HepG2 (cell line): Measurements from ENCODE around the gene NOXA1. TPM values are rescaled to one million over a fixed set of nuclear protein-coding genes. Genes with fewer than 3 reads are reported as not detected.
A peak's percentile ranks its signal among the peaks of the same experiment; 100 is the strongest.

ENCODE experiments used
- ATAC-seq: fragments of 200-7000 bp; cut with Tn5 transposase; 3 replicates; pipeline ENCODE4 v1.9.1; 2020; ENCODE audit warnings: mild to moderate bottlenecking, moderate library complexity
- BruUV-seq: library from RNA; stranded (reverse); fragments of 400-500 nt; replicated peaks from 2 replicates; lab custom pipeline; 2021; lab: Mats Ljungman, UMichigan
- CTCF ChIA-PET: fragments of 300-600 bp; formaldehyde crosslinking; extraction: SDS; loops from one replicate; lab custom pipeline; 2021; ENCODE audit warnings: low total read pairs, inconsistent platforms, low intra/inter-chr PET ratio; lab: Yijun Ruan, JAX
- POLR2A ChIA-PET: fragments of 350-600 bp; sonication (Branson Sonifier 250); formaldehyde crosslinking; loops from one replicate; lab custom pipeline; 2020; ENCODE audit warnings: antibody characterized with exemption, inconsistent platforms; lab: Yijun Ruan, JAX
- DNase-seq: peaks from one replicate; pipeline ENCODE4 v3.0.0-alpha.2; 2015; ENCODE audit warnings: low spot score
- FAIRE-seq: peaks from 3 replicates; lab custom pipeline; 2011; peaks lifted over from hg19 to GRCh38; lab: Jason Lieb, UNC
- H2AFZ ChIP-seq: one replicate; pipeline ENCODE4 v1.6.1; 2011; ENCODE audit warnings: low read length, inconsistent platforms
- H3K27ac ChIP-seq: fragments of 300-600 bp; 3 replicates; pipeline ENCODE4 v1.8.0; 2011; ENCODE audit warnings: mixed run types, mild to moderate bottlenecking, mixed read lengths, low read length, inconsistent platforms; ENCODE audit not compliant: insufficient read depth; ENCODE audit errors: extremely low read length
- H3K27me3 ChIP-seq, 2 experiments: fragments of 200-600 bp in 1 of 2; 2 replicates in 1 of 2; 3 replicates in 1 of 2; pipeline versions ENCODE4 v1.6.0 to v1.8.0; 2011; ENCODE audit warnings: low read length in 2 of 2, mild to moderate bottlenecking in 2 of 2, moderate library complexity in 2 of 2, inconsistent platforms in 1 of 2; ENCODE audit not compliant: insufficient read depth in 2 of 2, control insufficient read depth in 1 of 2
- H3K36me3 ChIP-seq, 2 experiments: fragments of 200-600 bp in 1 of 2; replicated peaks in 1 of 2; 2 replicates in 1 of 2; 3 replicates in 1 of 2; pipeline versions ENCODE4 v1.5.1 to v1.8.0; 2011; ENCODE audit warnings: low read length in 2 of 2, inconsistent platforms in 1 of 2; ENCODE audit not compliant: insufficient read depth in 2 of 2, control insufficient read depth in 1 of 2
- H3K4me1 ChIP-seq: 2 replicates; pipeline ENCODE4 v1.5.1; 2012; ENCODE audit warnings: low read length, inconsistent platforms; ENCODE audit not compliant: insufficient read depth
- H3K4me2 ChIP-seq: 2 replicates; pipeline ENCODE4 v1.6.0; 2011; ENCODE audit warnings: low read depth, low read length, inconsistent platforms
- H3K4me3 ChIP-seq, 3 experiments: fragments of 200-600 bp in 1 of 3; sonication (generic), shearing (Covaris generic) in 1 of 3; replicated peaks in 1 of 3; 2 replicates each; pipeline ENCODE4 v1.5.1; 2011 to 2016; ENCODE audit warnings: low read length in 3 of 3, inconsistent platforms in 2 of 3, low read depth in 2 of 3, mild to moderate bottlenecking in 2 of 3, control low read depth in 1 of 3, mixed read lengths in 1 of 3; ENCODE audit not compliant: insufficient read depth in 1 of 3
- H3K79me2 ChIP-seq: one replicate; pipeline ENCODE4 v1.6.1; 2011; ENCODE audit warnings: low read length, inconsistent platforms; ENCODE audit not compliant: insufficient read depth
- H3K9ac ChIP-seq: 2 replicates; pipeline ENCODE4 v1.6.0; 2011; ENCODE audit warnings: mild to moderate bottlenecking, low read depth, low read length, inconsistent platforms; ENCODE audit not compliant: insufficient read depth
- H3K9me3 ChIP-seq: 2 replicates; pipeline ENCODE4 v1.5.1; 2012; ENCODE audit warnings: mild to moderate bottlenecking, low read length
- H4K20me1 ChIP-seq: 2 replicates; pipeline ENCODE4 v1.6.0; 2011; ENCODE audit warnings: inconsistent platforms, mild to moderate bottlenecking, low read length, moderate library complexity; ENCODE audit not compliant: insufficient read depth
- E2F2 ChIP-seq: sonication (generic); formaldehyde crosslinking; IDR thresholded peaks from 2 replicates; pipeline ENCODE4 v1.4.0; 2020; ENCODE audit warnings: missing genetic modification reagents, borderline replicate concordance
- EP300 ChIP-seq, 3 experiments: sonication (generic) in 1 of 3; formaldehyde crosslinking in 1 of 3; IDR thresholded peaks; 2 replicates each; pipeline versions ENCODE4 v1.5.1 to v1.6.1; 2011 to 2020; ENCODE audit warnings: low read depth in 2 of 3, low read length in 2 of 3, borderline replicate concordance in 1 of 3, improper control_type of control experiment in 1 of 3, mild to moderate bottlenecking in 1 of 3, missing genetic modification reagents in 1 of 3, moderate library complexity in 1 of 3
- FOSL1 ChIP-seq: sonication (generic); formaldehyde crosslinking; IDR thresholded peaks from 2 replicates; pipeline ENCODE4 v1.9.0; 2021; ENCODE audit warnings: missing genetic modification reagents, borderline replicate concordance
- HNRNPK ChIP-seq: fragments of 200-400 bp; formaldehyde crosslinking; IDR thresholded peaks from 2 replicates; pipeline ENCODE4 v1.6.1; 2018; ENCODE audit warnings: low read length, low read depth, moderate library complexity, mild to moderate bottlenecking; ENCODE audit not compliant: poor library complexity, severe bottlenecking
- HNRNPL ChIP-seq: fragments of 200-400 bp; formaldehyde crosslinking; IDR thresholded peaks from 2 replicates; pipeline ENCODE4 v1.6.1; 2017; ENCODE audit warnings: mild to moderate bottlenecking, low read depth, low read length
- SRF ChIP-seq: IDR thresholded peaks from 2 replicates; pipeline ENCODE4 v1.6.1; 2011; ENCODE audit warnings: mild to moderate bottlenecking, low read depth, low read length, moderate library complexity
- THAP11 ChIP-seq: IDR thresholded peaks from 2 replicates; pipeline ENCODE4 v1.6.1; 2016; ENCODE audit warnings: missing biosample characterization, missing genetic modification reagents
- ZFY ChIP-seq: sonication (generic); formaldehyde crosslinking; IDR thresholded peaks from 2 replicates; pipeline ENCODE4 v1.4.0; 2020; ENCODE audit warnings: missing genetic modification reagents
- ZKSCAN5 ChIP-seq: sonication (generic); formaldehyde crosslinking; IDR thresholded peaks from 2 replicates; pipeline ENCODE4 v1.5.1; 2020; ENCODE audit warnings: mild to moderate bottlenecking, missing genetic modification reagents
- ZNF354B ChIP-seq: sonication (generic); formaldehyde crosslinking; IDR thresholded peaks from 2 replicates; pipeline ENCODE4 v1.8.0; 2022; ENCODE audit warnings: mild to moderate bottlenecking, missing genetic modification reagents
- ZNF563 ChIP-seq: sonication (generic); formaldehyde crosslinking; IDR thresholded peaks from 2 replicates; pipeline ENCODE4 v1.8.0; 2022; ENCODE audit warnings: mild to moderate bottlenecking, moderate library complexity, missing genetic modification reagents
- ZNF567 ChIP-seq: sonication (generic); formaldehyde crosslinking; IDR thresholded peaks from 2 replicates; pipeline ENCODE4 v1.8.1; 2023; ENCODE audit warnings: mild to moderate bottlenecking, missing genetic modification reagents, borderline replicate concordance
- ZNF619 ChIP-seq: sonication (generic); formaldehyde crosslinking; IDR thresholded peaks from 2 replicates; pipeline ENCODE4 v1.4.0; 2020; ENCODE audit warnings: mild to moderate bottlenecking, missing genetic modification reagents
- WGBS: methylation state at CpG from one replicate; pipeline ENCODE4 v1.1.6; 2017; ENCODE audit warnings: low lambda C conversion rate; 5-methylcytosine and 5-hydroxymethylcytosine counted together
- in situ Hi-C: cut with HindIII; loops from 2 replicates; pipeline ENCODE4 v1.10.0; 2017; ENCODE audit warnings: low pct_unique_long_range_greater_than_20kb; ENCODE audit not compliant: extremely low pct_ligation_motif_present
- intact Hi-C: fragments of 100-400 bp; cut with micrococcal nuclease; formaldehyde crosslinking; loops from one replicate; pipeline ENCODE4 v1.10.0; 2022; ENCODE audit not compliant: unreplicated experiment
- polyA plus RNA-seq, 8 experiments: library from polyadenylated mRNA; depleted of rRNA in 3 of 8; stranded (reverse) in 7 of 8; unstranded in 1 of 8; fragments of >200 nt; fragmentation: Illumina TruSeq in 4 of 8; extraction: Trizol in 4 of 8; gene quantifications; 2 replicates each; pipeline versions ENCODE4 v1.2.1 to v1.2.3, GENCODE V29; 2011 to 2016; ENCODE audit warnings: low read depth in 4 of 8, missing spikeins in 1 of 8, mixed read lengths in 1 of 8; ENCODE audit not compliant: insufficient read depth in 1 of 8
- total RNA-seq, 5 experiments: library from RNA; depleted of rRNA; stranded (reverse); fragments of >200 nt; fragmentation: Illumina TruSeq; extraction: Trizol; gene quantifications; 2 replicates each; pipeline ENCODE4 v1.2.3, GENCODE V29; 2016; ENCODE audit warnings: low read depth in 1 of 5
- TF ChIP-seq, protein P1 (sequence below): IDR thresholded peaks from 2 replicates; pipeline ENCODE4 v1.6.1; 2016

Gene NOXA1
- total and polyA plus RNA-seq, 2 of the 13 experiments (the other 11 are each of a cell fraction or from before 2014, with no cell fraction given): 0.78 to 1.2 TPM

- no peak overlapping the region for H3K27ac ChIP-seq
- 83% methylated on average over 52 of the region's 53 CpGs for WGBS
- no peaks in the 10 kb centered on the region for H3K36me3 ChIP-seq
- intact Hi-C loops (no loop called here), in situ Hi-C loops (no loop called here)
- H3K9me3 ChIP-seq: no peaks in the 10 kb centered on the region
- H3K4me2 ChIP-seq: peak overlapping the region; percentile 65; the same call in 1 of the 2 replicates
- no peaks in the 10 kb centered on the region for H4K20me1 ChIP-seq
- peak; percentile 81; the same call in 1 of the 2 replicates for TF ChIP-seq ZKSCAN5 (CRISPR knock-in tag)
- TF ChIP-seq SRF: no peak
- peak; percentile 47 for TF ChIP-seq HNRNPK
- no peak for TF ChIP-seq ZNF354B (CRISPR knock-in tag)
- ChIA-PET POLR2A (no interaction called here), CTCF (no interaction called here)
- no peaks in the 10 kb centered on the region for H3K79me2 ChIP-seq
- H3K9ac ChIP-seq: no peak overlapping the region
- H2AFZ ChIP-seq: no peak overlapping the region
- ATAC-seq (no peak), FAIRE-seq (no peak), DNase-seq (no peak)
- no peak overlapping the region for H3K4me3 ChIP-seq
- no peaks in the 10 kb centered on the region; a peak in 1 of 5 replicates for H3K27me3 ChIP-seq
- no TSS peak for BruUV-seq
- peaks cover 27% of the 10 kb centered on the region for H3K4me1 ChIP-seq
Observed at GRCh38 chr9:137381501-137382443, 41.4 kb upstream of the NOXA1 start.

GRCh38 chr9:137382444-137383080 lies 40.6 kb upstream of the NOXA1 start:
- 30% methylated on average over 7 of the region's 25 CpGs for WGBS
- Histone ChIP-seq H3K9me3 (no peaks in the 10 kb centered on the region), H3K4me1 (peaks cover 35% of the 10 kb centered on the region), H3K4me2 (peak overlapping the region; percentile 65), H3K36me3 (no peaks in the 10 kb centered on the region), H2AFZ (no peak overlapping the region), H4K20me1 (no peaks in the 10 kb centered on the region), H3K27ac (no peak overlapping the region), H3K9ac (no peak overlapping the region), H3K4me3 (peak overlapping the region in 1 of 3 experiments; percentile 44; a peak in 3 of 6 replicates), H3K27me3 (no peaks in the 10 kb centered on the region; a peak in 1 of 5 replicates), H3K79me2 (no peaks in the 10 kb centered on the region)
- ATAC-seq (peak; percentile 63), FAIRE-seq (no peak), DNase-seq (no peak)
- BruUV-seq: no TSS peak
- intact Hi-C loops (no loop called here), in situ Hi-C loops (no loop called here)
- ChIA-PET POLR2A (no interaction called here), CTCF (no interaction called here)
- TF ChIP-seq ZFY: 0 out of 2 replicates have a peak, but pooled peaks have one; percentile 32
- TF ChIP-seq THAP11 (CRISPR knock-in tag): no peak
- TF ChIP-seq ZNF563 (CRISPR knock-in tag): no peak
- TF ChIP-seq EP300 (IDR thresholded peaks at IDR 0.05; ENCODE audit: low read depth in 2 of 2, low read length in 2 of 2): no peak
- TF ChIP-seq EP300 (CRISPR knock-in tag; IDR thresholded peaks at IDR 0.05; ENCODE audit: borderline replicate concordance): no peak
- TF ChIP-seq HNRNPL: peak; percentile 73; the same call in 1 of the 2 replicates
- TF ChIP-seq FOSL1 (CRISPR knock-in tag): no peak
- no peak for TF ChIP-seq ZNF619 (CRISPR knock-in tag)
- TF ChIP-seq E2F2: no peak
- no peak for TF ChIP-seq ZNF567 (CRISPR knock-in tag)
- TF ChIP-seq, protein P1, sequence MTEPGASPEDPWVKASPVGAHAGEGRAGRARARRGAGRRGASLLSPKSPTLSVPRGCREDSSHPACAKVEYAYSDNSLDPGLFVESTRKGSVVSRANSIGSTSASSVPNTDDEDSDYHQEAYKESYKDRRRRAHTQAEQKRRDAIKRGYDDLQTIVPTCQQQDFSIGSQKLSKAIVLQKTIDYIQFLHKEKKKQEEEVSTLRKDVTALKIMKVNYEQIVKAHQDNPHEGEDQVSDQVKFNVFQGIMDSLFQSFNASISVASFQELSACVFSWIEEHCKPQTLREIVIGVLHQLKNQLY (CRISPR knock-in tag): no peak
